Stimulated activated CD4-positive, alpha-beta T cell treated with anti-CD3 and anti-CD28 coated beads, Interleukin-2, amount 100 ng/mL, for 4 hours (primary cell): ENCODE results near the gene CHMP5.

Source experiments
- DNase-seq: peaks from one replicate; pipeline ENCODE4 v3.0.0-alpha.2; 2020; ENCODE audit warnings: low read depth

Gene CHMP5

GRCh38 chr9:33244137-33244784 is 20.6 kb upstream of the CHMP5 start:
- DNase-seq = no peak

- DNase-seq = no peak
These were observed 19.5 kb upstream of the CHMP5 start for GRCh38 chr9:33245341-33245740.

- no peak for DNase-seq
These were observed 18.5 kb upstream of the CHMP5 start for GRCh38 chr9:33246269-33246860.

GRCh38 chr9:33248606-33249005 is 16.2 kb upstream of the CHMP5 start:
- no peak for DNase-seq

- DNase-seq = no peak
These were observed 15.7 kb upstream of the CHMP5 start for GRCh38 chr9:33249087-33249658.

- no peak for DNase-seq
These were observed 14.9 kb upstream of the CHMP5 start for GRCh38 chr9:33249983-33250382.

- DNase-seq = no peak
These were observed 14.3 kb upstream of the CHMP5 start for GRCh38 chr9:33250458-33250995.

GRCh38 chr9:33254211-33254610 is 10.6 kb upstream of the CHMP5 start:
- no peak for DNase-seq

- no peak for DNase-seq
These were observed 9.8 kb upstream of the CHMP5 start for GRCh38 chr9:33255014-33255413.

GRCh38 chr9:33255471-33255870 is 9.4 kb upstream of the CHMP5 start:
- no peak for DNase-seq

GRCh38 chr9:33256236-33256635 is 8.6 kb upstream of the CHMP5 start:
- no peak for DNase-seq

- DNase-seq = no peak
These were observed 7.6 kb upstream of the CHMP5 start for GRCh38 chr9:33257276-33257675.

GRCh38 chr9:33260372-33260771 is 4.5 kb upstream of the CHMP5 start:
- no peak for DNase-seq

GRCh38 chr9:33263131-33264002 is 1.5 kb upstream of the CHMP5 start:
- no peak for DNase-seq

- peak; percentile 3 for DNase-seq
These were observed 811 bp upstream of the CHMP5 start for GRCh38 chr9:33264003-33264472.

GRCh38 chr9:33265211-33265865 is 489 bp downstream of the CHMP5 start:
- no peak for DNase-seq

- DNase-seq = no peak
These were observed 2.4 kb downstream of the CHMP5 start for GRCh38 chr9:33267151-33267767.

GRCh38 chr9:33270146-33270545 is 5.3 kb downstream of the CHMP5 start:
- no peak for DNase-seq

- DNase-seq = no peak
These were observed 7.2 kb downstream of the CHMP5 start for GRCh38 chr9:33272061-33272460.

- DNase-seq = no peak
These were observed 8.6 kb downstream of the CHMP5 start for GRCh38 chr9:33273266-33273971.

GRCh38 chr9:33273972-33274328 is 9.1 kb downstream of the CHMP5 start:
- DNase-seq = no peak
